Prostate gland (tissue), 2 donors: ENCODE data around the gene RPUSD1.

Experiments
- CTCF ChIP-seq, 4 experiments: fragments of 200-600 bp in 2 of 4; fragments of 450-650 bp in 2 of 4; sonication (generic) in 2 of 4; IDR thresholded peaks; 1 replicate in 3 of 4; 2 replicates in 1 of 4; pipeline ENCODE4 v1.5.1; 2016 to 2019; ENCODE audit warnings: antibody characterized with exemption in 4 of 4, mild to moderate bottlenecking in 2 of 4, moderate library complexity in 2 of 4
- POLR2A ChIP-seq: fragments of 450-650 bp; IDR thresholded peaks from one replicate; pipeline ENCODE4 v1.6.1; 2016; ENCODE audit warnings: antibody characterized with exemption, mild to moderate bottlenecking
- POLR2AphosphoS5 ChIP-seq: sonication (generic); formaldehyde crosslinking; IDR thresholded peaks from one replicate; pipeline ENCODE4 v1.6.1; 2017; ENCODE audit warnings: antibody characterized with exemption

GRCh38 chr16:782258-782657, 5.9 kb downstream of the RPUSD1 start:
- TF ChIP-seq POLR2AphosphoS5 (no peak), CTCF (IDR thresholded peaks at IDR 0.05) (no peak), POLR2A (no peak)
